Gastroesophageal sphincter (tissue), 4 donors: ENCODE results near the gene EXOC6B. TPM values are rescaled to one million over a fixed set of nuclear protein-coding genes. Genes with fewer than 3 reads are reported as not detected.

Source experiments
- ATAC-seq: fragments of 150-250 bp; one replicate; pipeline ENCODE4 v1.9.1; 2016; ENCODE audit warnings: mild to moderate bottlenecking, moderate library complexity
- H3K27ac ChIP-seq, 4 donors: fragments of 200-600 bp; sonication (generic) in 3 of 4; 1 replicate in 3 of 4; 2 replicates in 1 of 4; pipeline ENCODE4 v1.5.1; 2016 to 2019
- H3K27me3 ChIP-seq: fragments of 200-600 bp; sonication (generic); one replicate; pipeline ENCODE4 v1.5.1; 2019
- H3K36me3 ChIP-seq, 2 donors: fragments of 200-600 bp; sonication (generic); one replicate each; pipeline ENCODE4 v1.5.1; 2019; ENCODE audit warnings: control low read depth in 1 of 2
- H3K4me1 ChIP-seq, 3 donors: fragments of 200-600 bp; sonication (generic); 1 replicate in 2 of 3; 2 replicates in 1 of 3; pipeline ENCODE4 v1.5.1; 2016 to 2019; ENCODE audit warnings: control low read depth in 2 of 3
- H3K4me3 ChIP-seq, 2 donors: fragments of 200-600 bp; sonication (generic); one replicate each; pipeline ENCODE4 v1.5.1; 2019; ENCODE audit warnings: mild to moderate bottlenecking in 1 of 2, moderate library complexity in 1 of 2
- H3K9me3 ChIP-seq, 3 donors: fragments of 200-600 bp; sonication (generic); one replicate each; pipeline ENCODE4 v1.5.1; 2017 to 2019; ENCODE audit warnings: control low read depth in 2 of 3
- CTCF ChIP-seq, 4 experiments: fragments of 200-600 bp in 2 of 4; fragments of 450-650 bp in 2 of 4; sonication (generic) in 1 of 4; IDR thresholded peaks; one replicate each; pipeline ENCODE4 v1.5.1; 2017 to 2019; ENCODE audit warnings: antibody characterized with exemption in 4 of 4, mild to moderate bottlenecking in 2 of 4, moderate library complexity in 2 of 4
- EP300 ChIP-seq: sonication (generic); formaldehyde crosslinking; IDR thresholded peaks from one replicate; pipeline ENCODE4 v1.6.1; 2017; ENCODE audit warnings: antibody characterized with exemption, mild to moderate bottlenecking
- POLR2A ChIP-seq, 2 donors: fragments of 450-650 bp; IDR thresholded peaks; one replicate each; pipeline ENCODE4 v1.6.1; 2017; ENCODE audit warnings: antibody characterized with exemption in 2 of 2, mild to moderate bottlenecking in 2 of 2, moderate library complexity in 1 of 2
- POLR2AphosphoS5 ChIP-seq: sonication (generic); formaldehyde crosslinking; IDR thresholded peaks from one replicate; pipeline ENCODE4 v1.6.1; 2017; ENCODE audit warnings: antibody characterized with exemption
- WGBS, 2 donors: methylation state at CpG; one replicate each; pipeline ENCODE4 v1.1.5; 2018; ENCODE audit warnings: low coverage in 1 of 2; 5-methylcytosine and 5-hydroxymethylcytosine counted together
- total RNA-seq, 4 donors: library from RNA; depleted of rRNA; stranded (reverse); fragments of >200 nt; gene quantifications; one replicate each; pipeline ENCODE4 v1.1.0, GENCODE V29; 2016

Gene EXOC6B
- total RNA-seq, 4 donors from 2014 or later = 35.3 to 47.2 (median 41.2) TPM

DNA sequence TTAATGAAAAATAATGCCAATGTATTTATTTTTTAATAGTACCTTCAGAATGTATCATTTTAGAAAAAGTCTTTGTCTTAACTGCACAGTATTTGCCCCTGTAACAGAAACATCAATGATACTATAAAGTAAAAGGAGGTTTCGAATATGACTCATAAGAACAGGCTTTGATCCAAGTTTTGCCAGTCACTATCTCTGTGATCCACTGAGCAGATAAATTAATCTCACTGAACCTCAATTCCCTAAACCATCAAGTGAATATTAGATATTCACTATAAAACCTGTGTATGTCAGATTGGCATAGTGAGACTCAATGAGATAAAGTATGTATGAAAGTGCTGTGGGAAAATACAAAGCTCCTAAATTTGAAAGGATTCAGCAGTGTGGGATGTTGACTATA, 292.1 kb downstream of the EXOC6B start:
- no peak for ATAC-seq
- H3K4me3 ChIP-seq = no peak overlapping the region
- no peaks in the 10 kb centered on the region for H3K27me3 ChIP-seq
- H3K9me3 ChIP-seq = no peaks in the 10 kb centered on the region
- no peak overlapping the region for H3K27ac ChIP-seq
- no peaks in the 10 kb centered on the region for H3K36me3 ChIP-seq
- H3K4me1 ChIP-seq = no peaks in the 10 kb centered on the region
- WGBS, 2 donors = 64 to 75% methylated on average over 1 of the region's 1 CpG
- TF ChIP-seq CTCF (IDR thresholded peaks at IDR 0.05) = no peak
- no peak for TF ChIP-seq POLR2A (IDR thresholded peaks at IDR 0.05)
- TF ChIP-seq EP300 = no peak
- no peak for TF ChIP-seq POLR2AphosphoS5

GRCh38 chr2:72527424-72527823, 298.4 kb downstream of the EXOC6B start:
- Histone ChIP-seq H3K36me3 (no peaks in the 10 kb centered on the region), H3K27ac (no peak overlapping the region), H3K4me1 (no peaks in the 10 kb centered on the region), H3K4me3 (no peak overlapping the region), H3K27me3 (no peaks in the 10 kb centered on the region), H3K9me3 (no peaks in the 10 kb centered on the region)
- WGBS, 2 donors = 100% methylated on average over 1 of the region's 1 CpG
- no peak for ATAC-seq
- TF ChIP-seq EP300 (no peak), POLR2AphosphoS5 (no peak), POLR2A (IDR thresholded peaks at IDR 0.05) (no peak), CTCF (IDR thresholded peaks at IDR 0.05) (no peak)

DNA sequence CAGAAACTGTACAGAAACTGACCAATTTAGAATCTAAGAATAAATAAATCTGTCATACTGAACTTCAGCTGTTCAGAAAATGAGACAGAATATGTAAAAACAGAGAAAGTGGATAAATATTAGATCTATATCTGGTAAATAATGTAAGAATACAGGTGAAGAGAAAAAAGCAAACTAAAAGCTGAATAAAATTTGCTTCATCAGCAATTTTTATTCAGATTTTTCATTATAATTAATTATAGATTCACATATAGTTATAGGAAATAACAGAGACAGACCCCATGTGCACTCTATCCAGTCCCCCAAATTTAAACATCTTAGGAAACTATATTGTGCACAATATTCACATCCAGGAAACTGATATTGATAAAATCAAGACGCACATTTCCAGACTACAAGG, 299.2 kb downstream of the EXOC6B start:
- no peaks in the 10 kb centered on the region for H3K27me3 ChIP-seq
- H3K4me1 ChIP-seq = no peaks in the 10 kb centered on the region
- no peak overlapping the region for H3K27ac ChIP-seq
- H3K36me3 ChIP-seq = no peaks in the 10 kb centered on the region
- TF ChIP-seq CTCF (IDR thresholded peaks at IDR 0.05) = no peak
- TF ChIP-seq POLR2A (IDR thresholded peaks at IDR 0.05) = no peak
- no peak for TF ChIP-seq POLR2AphosphoS5
- no peak for TF ChIP-seq EP300
- no peaks in the 10 kb centered on the region for H3K9me3 ChIP-seq
- no peak for ATAC-seq
- H3K4me3 ChIP-seq = no peak overlapping the region
- 90 to 100% methylated on average over 1 of the region's 1 CpG for WGBS, 2 donors

DNA sequence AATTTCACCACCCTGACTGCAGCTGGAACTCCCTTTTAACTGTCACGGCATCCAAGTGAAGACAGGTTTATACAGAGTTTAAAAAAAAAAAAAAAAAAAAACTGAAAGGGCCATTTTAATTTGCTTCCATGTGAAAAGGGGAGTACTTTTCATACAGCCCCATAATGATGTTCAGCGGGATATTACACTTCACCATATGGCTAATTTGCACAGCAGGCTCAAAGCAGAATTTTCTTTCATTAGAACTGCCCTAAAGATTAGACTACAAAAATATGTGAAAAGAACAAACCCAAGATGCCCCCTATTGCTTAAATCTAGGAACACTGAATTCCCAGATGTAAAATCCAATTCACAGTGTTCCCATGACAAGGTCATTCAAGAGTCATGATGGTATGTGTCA, 301.8 kb downstream of the EXOC6B start:
- H3K4me3 ChIP-seq = no peak overlapping the region
- no peaks in the 10 kb centered on the region for H3K4me1 ChIP-seq
- ATAC-seq = no peak
- no peak for TF ChIP-seq EP300
- TF ChIP-seq POLR2A (IDR thresholded peaks at IDR 0.05) = no peak
- no peak for TF ChIP-seq POLR2AphosphoS5
- TF ChIP-seq CTCF (IDR thresholded peaks at IDR 0.05) = no peak
- no peaks in the 10 kb centered on the region for H3K36me3 ChIP-seq
- no peaks in the 10 kb centered on the region for H3K27me3 ChIP-seq
- H3K27ac ChIP-seq = no peak overlapping the region
- no peaks in the 10 kb centered on the region for H3K9me3 ChIP-seq
- WGBS, 2 donors = 95 to 100% methylated on average over 2 of the region's 2 CpGs

GRCh38 chr2:72515696-72516095, 310.1 kb downstream of the EXOC6B start:
- Histone ChIP-seq H3K27ac (no peak overlapping the region), H3K27me3 (no peaks in the 10 kb centered on the region), H3K9me3 (no peaks in the 10 kb centered on the region), H3K36me3 (peaks cover 0 to 4% of the 10 kb centered on the region in 2 donors), H3K4me1 (no peaks in the 10 kb centered on the region), H3K4me3 (no peak overlapping the region)
- WGBS, 2 donors = 74 to 100% methylated on average over 1 to 3 of the region's 3 CpGs
- TF ChIP-seq POLR2A (IDR thresholded peaks at IDR 0.05) (no peak), EP300 (no peak), CTCF (IDR thresholded peaks at IDR 0.05) (no peak), POLR2AphosphoS5 (no peak)
- no peak for ATAC-seq
